ENCODE data around the gene ARHGAP30. TPM values are rescaled to one million over a fixed set of nuclear protein-coding genes. Genes with fewer than 3 reads are reported as not detected.

The ARHGAP30 gene
- total RNA-seq, 2 experiments from 2014 or later, result 125 to 165 TPM

DNA sequence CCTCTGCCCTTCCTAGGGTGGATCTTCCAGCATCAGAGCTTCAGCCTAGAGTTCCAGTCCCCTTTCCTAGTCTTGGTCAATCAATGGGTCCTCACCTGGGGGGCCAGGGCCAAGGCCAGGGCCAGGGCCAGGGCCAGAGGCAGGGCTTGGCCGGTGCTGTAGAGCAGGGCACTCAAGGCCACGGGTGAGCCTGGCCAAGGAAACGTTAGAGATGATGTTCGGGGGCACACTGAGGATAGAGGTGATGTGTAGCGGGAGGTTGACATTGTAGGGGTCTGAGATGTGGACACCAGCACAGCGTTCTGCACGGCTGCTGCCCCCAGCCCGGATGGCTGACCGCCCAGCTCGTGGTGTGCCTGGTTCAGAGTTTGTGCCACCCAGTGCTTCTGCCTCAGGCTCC, 18.5 kb downstream of the ARHGAP30 start:
- peaks cover 11% of the 10 kb centered on the region for H3K4me1 Mint-ChIP-seq
- ChIA-PET CTCF (interaction anchor here (0.9 to 1.4 kb wide), 3 partner anchors 9 to 63 kb away, joined by 3 to 4 read pairs (median 4); partner anchors contain the start of gene TSTD1), POLR2A (no interaction called here)
- H3K9me3 Mint-ChIP-seq (ENCODE audit: low read depth), result no peaks in the 10 kb centered on the region
- H3K27ac Mint-ChIP-seq, result no peak overlapping the region
- H3K27me3 Mint-ChIP-seq, result no peaks in the 10 kb centered on the region
- ATAC-seq (no peak), DNase-seq (no peak)
- no peak overlapping the region for H3K4me3 Mint-ChIP-seq
- peaks cover 71% of the 10 kb centered on the region for H3K36me3 Mint-ChIP-seq (ENCODE audit: low read depth)
- intact Hi-C loops (cut with DNase I, micrococcal nuclease), result loop anchor here in 1 of 2 experiments (1.0 kb wide), 1 partner anchor 9 kb away; no protein-coding TSS in a partner anchor

DNA sequence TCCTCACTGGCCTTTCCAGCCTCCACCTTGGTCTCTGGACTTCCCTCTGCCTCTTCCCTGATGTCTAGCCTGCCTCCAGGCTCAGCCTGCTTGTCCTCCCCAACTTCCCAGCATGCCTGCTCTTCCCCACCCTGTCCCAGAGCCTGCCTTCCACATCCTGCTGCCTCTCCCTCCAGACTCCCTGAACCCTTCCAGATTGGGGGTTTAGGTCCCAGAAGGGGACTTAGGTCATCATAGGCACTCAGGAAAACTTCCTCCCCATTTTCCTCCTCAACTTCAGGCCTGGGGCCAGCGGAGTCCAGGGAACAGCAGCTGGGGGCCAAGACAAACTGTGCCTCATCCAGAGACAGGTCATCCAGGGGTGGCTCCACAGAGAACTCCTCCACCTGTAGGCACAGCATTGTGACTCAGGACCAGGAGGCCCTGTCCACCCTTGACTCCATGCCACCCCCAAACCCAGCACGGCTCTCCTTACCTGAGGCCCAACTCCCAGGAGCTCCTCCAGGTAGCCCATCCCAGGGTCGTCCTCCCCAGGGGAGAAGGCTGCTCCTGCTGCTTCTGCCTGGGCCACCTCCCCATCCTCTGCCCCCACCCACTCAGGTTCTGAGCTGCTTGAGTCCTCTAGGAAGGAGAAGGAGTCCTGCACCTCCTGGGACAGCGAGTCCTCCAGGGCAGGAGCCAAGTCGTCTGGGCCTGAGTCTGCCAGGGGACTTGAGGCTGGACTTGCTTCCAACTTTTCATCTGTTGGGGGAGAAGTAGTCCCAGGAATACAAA, 20.6 kb downstream of the ARHGAP30 start:
- no peaks in the 10 kb centered on the region for H3K9me3 Mint-ChIP-seq (ENCODE audit: low read depth)
- ChIA-PET POLR2A (no interaction called here), CTCF (interaction anchor here (1.2 kb wide), 1 partner anchor 11 kb away, joined by 6 read pairs; no protein-coding TSS in a partner anchor)
- DNase-seq (no peak), ATAC-seq (no peak)
- peak overlapping the region; percentile 13 for H3K27ac Mint-ChIP-seq
- no peak overlapping the region for H3K4me3 Mint-ChIP-seq
- intact Hi-C loops (cut with DNase I, micrococcal nuclease), result loop anchor here (5.0 kb wide), 2 partner anchors 103 to 348 kb away; partner anchors contain the start of gene UFC1 (in 1 of the 2)
- no peaks in the 10 kb centered on the region for H3K27me3 Mint-ChIP-seq
- peaks cover 59% of the 10 kb centered on the region for H3K36me3 Mint-ChIP-seq (ENCODE audit: low read depth)
- peaks cover 14% of the 10 kb centered on the region for H3K4me1 Mint-ChIP-seq

DNA sequence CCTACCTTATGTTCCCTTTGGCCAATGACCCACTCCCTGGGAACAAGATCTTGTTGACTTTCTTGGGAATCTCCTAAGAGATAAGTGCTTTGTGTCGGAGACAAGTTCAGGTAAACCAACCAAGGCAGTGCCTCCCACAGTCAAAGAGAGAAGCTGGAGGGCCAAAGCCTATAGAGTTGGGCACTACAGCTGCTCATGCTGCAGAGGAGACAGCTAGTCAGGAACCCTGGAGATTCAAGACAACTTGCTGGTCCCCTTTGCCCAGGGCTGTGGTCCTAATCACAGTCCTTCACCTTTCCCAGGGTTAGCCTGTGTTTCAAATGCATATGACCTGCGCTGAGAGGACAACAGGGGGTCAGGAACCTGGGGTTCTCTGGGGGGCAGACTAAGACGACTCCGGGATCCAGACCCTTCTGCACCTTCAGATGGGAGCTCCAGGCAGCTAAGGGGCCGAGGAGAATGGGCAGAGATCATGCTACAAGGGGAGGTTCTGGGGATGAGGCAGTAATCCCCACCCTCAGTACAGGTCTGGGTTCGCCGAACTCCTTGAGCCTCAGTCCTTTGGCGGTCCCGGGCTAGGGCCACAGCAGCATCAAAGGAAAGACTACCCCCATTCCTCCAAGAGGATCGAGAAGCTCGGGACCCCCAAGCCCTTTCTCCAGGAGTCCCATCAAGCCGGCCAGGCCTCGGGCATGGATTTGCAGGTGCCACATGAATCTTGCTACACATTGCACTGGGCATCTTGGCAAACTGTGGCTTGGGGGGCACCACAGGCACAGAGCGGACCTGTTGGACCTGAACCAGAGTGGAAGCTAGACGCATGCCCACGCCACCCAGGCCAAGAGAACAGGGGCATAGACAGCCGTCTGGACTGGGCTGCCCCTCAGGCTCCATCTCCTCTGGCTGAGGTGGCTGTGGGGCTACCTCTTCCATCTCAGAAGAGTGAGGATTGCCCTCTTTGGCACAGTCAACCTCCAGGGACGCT, 22.0 kb downstream of the ARHGAP30 start:
- peak overlapping the region; percentile 81 for H3K4me3 Mint-ChIP-seq
- H3K36me3 Mint-ChIP-seq (ENCODE audit: low read depth), result peaks cover 51% of the 10 kb centered on the region
- intact Hi-C loops (cut with DNase I, micrococcal nuclease), result loop anchor here (5.0 kb wide), 2 partner anchors 105 to 350 kb away; partner anchors contain the start of gene UFC1 (in 1 of the 2)

DNA sequence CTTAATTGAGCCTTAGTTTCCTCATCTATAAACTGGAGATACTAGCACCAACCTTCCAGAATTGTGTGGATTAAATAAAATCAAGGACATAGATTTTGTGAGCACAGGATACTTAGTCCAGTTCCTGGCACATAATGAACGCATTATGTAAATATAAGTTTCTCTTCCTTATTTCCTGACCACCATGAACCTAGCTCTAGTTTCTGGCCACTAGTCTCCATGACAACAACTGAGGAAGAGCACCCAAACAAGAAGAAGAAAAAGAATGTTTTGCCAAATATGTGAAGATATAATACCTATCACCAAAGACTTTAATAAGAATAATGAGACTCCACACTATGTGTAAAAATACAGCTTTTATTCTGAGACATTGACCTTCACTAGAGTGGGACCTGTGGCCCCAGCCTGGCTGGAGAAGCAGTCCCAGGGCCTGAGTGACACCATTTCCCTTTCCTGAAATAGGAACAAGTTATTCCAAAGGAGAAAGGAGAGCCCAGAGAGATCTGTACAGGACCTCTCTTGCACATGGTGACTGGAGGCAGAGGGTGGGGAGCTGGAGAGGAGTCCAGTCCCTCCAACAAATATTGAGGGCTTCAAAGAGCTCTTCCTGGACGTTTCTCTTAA, 23.0 kb downstream of the ARHGAP30 start:
- POLR2A ChIA-PET, result interaction anchor here (0.6 to 3.0 kb wide), 9 partner anchors 8 to 86 kb away, joined by 3 to 11 read pairs (median 5); partner anchors contain the start of genes ARHGAP30, DEDD, F11R and TSTD1
- ATAC-seq (no peak), DNase-seq (no peak)
- no peaks in the 10 kb centered on the region for H3K9me3 Mint-ChIP-seq (ENCODE audit: low read depth)
- CTCF ChIA-PET, result interaction anchor here (0.8 to 4.1 kb wide), 18 partner anchors 8 to 948 kb away, joined by 3 to 26 read pairs (median 6); partner anchors contain the start of genes F11R, PPOX and TOMM40L
- peaks cover 29% of the 10 kb centered on the region for H3K4me1 Mint-ChIP-seq
- peak overlapping the region; percentile 99 for H3K27ac Mint-ChIP-seq
- intact Hi-C loops (cut with DNase I, micrococcal nuclease), result loop anchor here (1.0 to 5.0 kb wide), 7 partner anchors 8 to 351 kb away; partner anchors contain the start of genes DEDD (in 1 of the 2), TSTD1 (in 1 of the 2), UFC1 (in 1 of the 2) and USP21 (in 1 of the 2)
- H3K27me3 Mint-ChIP-seq, result no peaks in the 10 kb centered on the region
- peak overlapping the region; percentile 81 for H3K4me3 Mint-ChIP-seq
- H3K36me3 Mint-ChIP-seq (ENCODE audit: low read depth), result peaks cover 51% of the 10 kb centered on the region

More for the DNA sequence above, 22.0 kb downstream of the ARHGAP30 start:
- Mint-ChIP-seq H3K27me3 (no peaks in the 10 kb centered on the region), H3K27ac (peak overlapping the region; percentile 34), H3K9me3 (ENCODE audit: low read depth) (no peaks in the 10 kb centered on the region), H3K4me1 (peaks cover 23% of the 10 kb centered on the region)
- no peak for ATAC-seq
- DNase-seq, result no peak
- CTCF ChIA-PET, result interaction anchor here (0.6 to 4.1 kb wide), 7 partner anchors 24 to 211 kb away, joined by 3 to 26 read pairs (median 3); partner anchors contain the start of gene PPOX
- POLR2A ChIA-PET, result interaction anchor here (0.6 to 1.4 kb wide), 5 partner anchors 9 to 50 kb away, joined by 3 to 5 read pairs (median 4); partner anchors contain the start of genes ARHGAP30, F11R and TSTD1

DNA sequence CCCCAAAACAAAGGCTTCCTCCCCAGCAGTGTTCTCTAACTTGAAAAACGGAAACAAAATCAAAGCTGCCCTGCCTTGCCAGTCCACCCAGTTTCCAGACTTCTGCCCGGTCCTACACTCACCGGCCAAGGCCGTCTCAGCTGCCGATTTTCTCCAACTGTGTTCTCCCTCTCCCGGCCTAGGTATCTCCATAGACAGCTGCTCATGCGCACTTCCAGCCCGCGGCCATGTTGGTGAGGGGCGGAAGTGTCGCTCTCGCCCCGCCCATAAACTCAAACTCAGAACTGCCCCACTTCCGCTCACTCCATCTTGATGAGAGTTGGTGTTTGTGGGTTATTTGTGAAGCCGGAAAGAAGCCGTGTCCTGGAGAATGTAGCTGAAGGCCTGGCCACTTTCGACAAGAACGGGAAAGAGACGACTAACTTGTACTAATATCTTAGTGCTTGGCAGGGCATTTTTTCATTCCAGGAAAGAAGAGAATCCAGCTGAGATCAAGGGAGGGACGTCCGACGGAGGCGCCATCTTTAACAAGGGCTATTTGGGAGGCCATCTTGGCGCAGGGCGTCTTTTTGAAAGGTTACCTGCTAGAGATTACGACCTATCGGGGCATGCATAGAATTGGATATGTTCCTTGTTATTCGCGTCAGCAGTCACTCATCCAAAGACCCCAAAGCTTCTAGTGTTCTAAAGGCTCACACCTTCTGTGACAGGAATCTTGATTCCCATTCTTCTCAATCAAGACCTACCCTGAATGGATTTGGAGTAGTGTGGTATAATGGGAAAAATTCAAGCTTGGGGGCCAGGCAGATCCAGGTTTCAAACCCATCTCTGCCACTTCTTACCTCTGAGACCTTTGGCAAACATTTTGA, 23.7 kb downstream of the ARHGAP30 start, which contains the start of gene USF1:
Gene USF1 (minus strand): TSS at position 242 of the 869 bp plus-strand sequence. CDS start 2,702 bp downstream, outside the sequence.
- ChIA-PET CTCF (interaction anchor here (0.6 to 4.1 kb wide), 23 partner anchors 9 to 947 kb away, joined by 3 to 26 read pairs (median 5); partner anchors contain the start of genes ARHGAP30, F11R, PPOX and TOMM40L), POLR2A (interaction anchor here (1.0 to 3.0 kb wide), 11 partner anchors 8 to 87 kb away, joined by 3 to 11 read pairs (median 5); partner anchors contain the start of genes ARHGAP30, DEDD and F11R)
- H3K4me3 Mint-ChIP-seq, result peak within 1 kb of the TSS; percentile 81
- H3K9me3 Mint-ChIP-seq (ENCODE audit: low read depth), result no peaks in the 10 kb centered on the region
- intact Hi-C loops (cut with DNase I, micrococcal nuclease), result loop anchor here (1.0 to 5.0 kb wide), 10 partner anchors 8 to 351 kb away; partner anchors contain the start of genes DEDD (in 1 of the 2), F11R (in 1 of the 2), NIT1 (in 1 of the 2) and PFDN2 (in 1 of the 2)
- peaks cover 55% of the 10 kb centered on the region for H3K36me3 Mint-ChIP-seq (ENCODE audit: low read depth)
- H3K27ac Mint-ChIP-seq, result peak within 1 kb of the TSS; percentile 99
- no peaks in the 10 kb centered on the region for H3K27me3 Mint-ChIP-seq
- peaks cover 32% of the 10 kb centered on the region for H3K4me1 Mint-ChIP-seq
- DNase-seq, result peak; percentile 96
- ATAC-seq, result peak; percentile 86

DNA sequence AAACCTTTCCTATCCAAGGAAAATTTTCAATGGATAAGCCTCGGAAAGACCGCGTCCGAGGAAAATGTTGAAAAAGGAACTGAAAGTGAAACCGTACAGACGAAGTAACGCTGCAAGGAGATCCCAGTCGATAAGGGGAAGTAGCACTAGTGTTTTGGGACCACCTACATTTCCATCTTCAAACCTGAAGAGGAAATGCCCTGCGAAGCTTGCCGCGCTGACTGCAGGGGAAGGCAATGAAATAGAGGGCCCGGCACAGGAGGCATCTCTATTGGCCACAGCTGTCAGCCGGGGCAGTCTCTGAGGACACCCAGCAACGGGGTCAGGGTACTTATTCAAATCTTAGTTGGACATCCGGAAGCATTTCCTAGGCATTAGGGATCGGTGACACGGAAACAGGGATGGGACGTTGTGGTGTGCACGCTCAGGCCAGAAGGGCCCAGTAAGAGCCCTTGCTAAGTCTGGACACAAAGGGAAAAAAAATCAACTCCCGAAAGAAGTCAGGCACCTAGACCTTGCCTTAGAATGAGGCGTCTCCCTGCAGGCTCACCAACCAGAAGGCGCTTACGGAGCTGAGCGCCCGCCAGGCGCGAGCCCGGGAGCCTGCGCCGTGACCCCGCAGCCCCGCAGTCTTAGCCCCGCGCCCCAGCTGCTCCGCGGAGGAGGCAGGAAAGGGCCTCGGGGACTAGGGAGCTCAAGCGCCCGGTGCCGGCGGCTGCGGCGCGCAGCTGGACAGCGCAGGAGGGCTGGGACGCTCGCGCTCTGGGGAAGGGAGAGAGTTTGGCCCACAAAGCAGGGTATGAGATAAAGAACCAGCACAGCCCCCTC, 24.6 kb downstream of the ARHGAP30 start:
- ChIA-PET POLR2A (interaction anchor here (0.6 to 3.0 kb wide), 11 partner anchors 14 to 1122 kb away, joined by 3 to 11 read pairs (median 5); partner anchors contain the start of genes ARHGAP30, DEDD, F11R and KLHDC9), CTCF (interaction anchor here (0.6 to 4.1 kb wide), 23 partner anchors 10 to 448 kb away, joined by 3 to 26 read pairs (median 6); partner anchors contain the start of genes ARHGAP30, F11R, PPOX and TOMM40L)
- Mint-ChIP-seq H3K4me1 (peaks cover 32% of the 10 kb centered on the region), H3K27me3 (no peaks in the 10 kb centered on the region), H3K27ac (peak overlapping the region; percentile 99), H3K9me3 (ENCODE audit: low read depth) (no peaks in the 10 kb centered on the region), H3K4me3 (peak overlapping the region; percentile 81), H3K36me3 (ENCODE audit: low read depth) (peaks cover 58% of the 10 kb centered on the region)
- DNase-seq, result peak; percentile 70
- ATAC-seq, result peak; percentile 45
- intact Hi-C loops (cut with DNase I, micrococcal nuclease), result loop anchor here (1.0 to 5.0 kb wide), 5 partner anchors 24 to 352 kb away; partner anchors contain the start of genes F11R (in 1 of the 2), NIT1 (in 1 of the 2), PFDN2 (in 1 of the 2) and UFC1 (in 1 of the 2)

DNA sequence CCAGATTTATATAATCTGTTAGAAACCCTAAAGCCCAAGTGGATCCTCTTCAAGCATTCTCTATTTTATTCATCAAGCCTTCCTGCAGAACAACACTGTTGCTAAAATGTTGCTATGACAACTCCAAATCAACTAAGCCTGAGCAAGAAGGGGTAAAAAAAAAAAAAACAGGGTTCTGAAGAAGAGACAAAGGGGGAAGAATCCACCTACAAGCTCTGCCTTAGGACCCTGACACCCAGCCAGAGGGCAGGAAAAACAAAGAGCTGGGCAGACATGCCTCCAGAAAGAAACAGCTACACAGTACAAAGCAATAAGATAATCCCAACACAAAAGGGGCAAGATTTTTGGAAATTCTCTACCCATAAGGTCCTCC, 25.2 kb downstream of the ARHGAP30 start:
- ChIA-PET POLR2A (interaction anchor here (0.6 to 3.0 kb wide), 6 partner anchors 24 to 1121 kb away, joined by 3 to 11 read pairs (median 6); partner anchors contain the start of genes ARHGAP30, F11R and KLHDC9), CTCF (interaction anchor here (0.7 to 4.1 kb wide), 11 partner anchors 11 to 447 kb away, joined by 3 to 26 read pairs (median 6); partner anchors contain the start of genes ARHGAP30 and PPOX)
- Mint-ChIP-seq H3K27ac (peak overlapping the region; percentile 99), H3K9me3 (ENCODE audit: low read depth) (no peaks in the 10 kb centered on the region), H3K4me1 (peaks cover 32% of the 10 kb centered on the region), H3K4me3 (peak overlapping the region; percentile 81), H3K27me3 (no peaks in the 10 kb centered on the region), H3K36me3 (ENCODE audit: low read depth) (peaks cover 59% of the 10 kb centered on the region)
- no peak for DNase-seq
- intact Hi-C loops (cut with DNase I, micrococcal nuclease), result no loop called here
- no peak for ATAC-seq

DNA sequence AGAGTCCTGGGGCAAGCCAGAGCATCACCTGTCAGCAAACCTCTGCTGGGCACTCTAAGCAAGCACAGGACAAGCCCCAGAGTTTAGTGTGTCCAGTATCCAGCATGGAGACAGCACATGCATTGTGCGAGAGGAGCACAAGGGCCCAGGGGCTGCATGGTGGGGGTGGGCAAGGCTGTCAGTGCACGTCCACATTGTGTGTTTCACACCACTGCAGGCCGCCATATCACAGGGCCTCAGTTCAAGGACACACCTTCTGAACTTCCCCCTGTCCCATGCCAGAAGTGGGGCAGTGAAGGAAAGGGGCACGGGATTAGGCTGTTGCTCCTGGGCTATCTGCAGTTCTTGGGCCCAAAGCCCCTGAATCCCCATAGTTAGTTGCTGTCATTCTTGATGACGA, 30.1 kb downstream of the ARHGAP30 start:
- Mint-ChIP-seq H3K27me3 (no peaks in the 10 kb centered on the region), H3K36me3 (ENCODE audit: low read depth) (peaks cover 33% of the 10 kb centered on the region), H3K27ac (peak overlapping the region; percentile 78), H3K4me3 (peak overlapping the region; percentile 86), H3K4me1 (peaks cover 36% of the 10 kb centered on the region), H3K9me3 (ENCODE audit: low read depth) (no peaks in the 10 kb centered on the region)
- no peak for ATAC-seq
- intact Hi-C loops (cut with DNase I, micrococcal nuclease), result loop anchor here (2.0 to 5.0 kb wide), 3 partner anchors 33 to 93 kb away; partner anchors contain the start of gene DEDD (in 1 of the 2)
- POLR2A ChIA-PET, result interaction anchor here (1.2 kb wide), 1 partner anchor 21 kb away, joined by 3 read pairs; no protein-coding TSS in a partner anchor
- no peak for DNase-seq
- CTCF ChIA-PET, result interaction anchor here (0.6 to 5.1 kb wide), 13 partner anchors 7 to 205 kb away, joined by 3 to 40 read pairs (median 4); partner anchors contain the start of genes F11R and KLHDC9
